ENCODE data around the gene KRTCAP3. TPM values are rescaled to one million over a fixed set of nuclear protein-coding genes. Genes with fewer than 3 reads are reported as not detected.

KRTCAP3 gene
- total RNA-seq, 1 experiment from 2014 or later = 49.9 TPM

GRCh38 chr2:27464443-27464842, 22.3 kb downstream of the KRTCAP3 start:
- Histone ChIP-seq H2BK120ac (ENCODE audit: low read depth, low read length, poor library complexity, severe bottlenecking) (no peak overlapping the region), H4K20me1 (ENCODE audit: control insufficient read depth, insufficient read depth, insufficient read length) (no peaks in the 10 kb centered on the region), H3K23me2 (ENCODE audit: insufficient read length, low read depth, low read length, poor library complexity, severe bottlenecking) (no peaks in the 10 kb centered on the region), H2BK5ac (ENCODE audit: insufficient read length, low read length) (no peak overlapping the region), H3K23ac (ENCODE audit: insufficient read length, low read depth, low read length) (no peak overlapping the region), H3K79me1 (ENCODE audit: insufficient read depth, low read depth, low read length, poor library complexity, severe bottlenecking) (no peaks in the 10 kb centered on the region), H2BK20ac (ENCODE audit: low read depth, low read length, poor library complexity, severe bottlenecking) (no peak overlapping the region), H3K79me2 (ENCODE audit: insufficient read depth, low read length) (no peaks in the 10 kb centered on the region), H3K56ac (ENCODE audit: insufficient read length, low read depth, low read length) (no peak overlapping the region), H4K8ac (replicated peaks; ENCODE audit: insufficient read length, low read depth, low read length) (no peak overlapping the region), H2BK12ac (ENCODE audit: insufficient read length, low read depth, low read length) (no peak overlapping the region), H3K27me3 (ENCODE audit: insufficient read depth, low read length) (no peaks in the 10 kb centered on the region), H3K4me1 (ENCODE audit: insufficient read depth, low read length) (no peaks in the 10 kb centered on the region), H3K9me3 (ENCODE audit: control insufficient read depth, low read depth, low read length) (no peaks in the 10 kb centered on the region), H2AFZ (ENCODE audit: low read length) (no peak overlapping the region), H3K18ac (ENCODE audit: insufficient read length, low read depth, low read length) (no peak overlapping the region), H4K5ac (ENCODE audit: insufficient read length, low read depth, low read length) (no peak overlapping the region), H3K9ac (ENCODE audit: extremely low read depth, insufficient read length, low read length) (no peak overlapping the region), H2AK5ac (ENCODE audit: insufficient read length, low read length) (no peak overlapping the region), H4K91ac (ENCODE audit: insufficient read length, low read depth, low read length) (no peak overlapping the region), H3K14ac (ENCODE audit: insufficient read depth, low read length) (no peak overlapping the region), H3K4ac (ENCODE audit: low read depth, low read length) (no peak overlapping the region), H3T11ph (ENCODE audit: low read length) (no peak overlapping the region), H3K4me2 (ENCODE audit: insufficient read depth, insufficient read length, low read length) (no peak overlapping the region), H3K27ac (ENCODE audit: insufficient read length, low read depth, low read length) (no peak overlapping the region), H2BK15ac (ENCODE audit: low read depth, low read length) (no peak overlapping the region)
- peaks cover 8 to 14% of the 10 kb centered on the region in 2 experiments for H3K4me1 Mint-ChIP-seq
- no peak overlapping the region for H3K4me3 Mint-ChIP-seq
- no peaks in the 10 kb centered on the region; a peak in 1 of 7 replicates for H3K36me3 Mint-ChIP-seq (ENCODE audit: insufficient read depth in 1 of 3, low read depth in 3 of 3)
- H3K9me3 Mint-ChIP-seq = no peaks in the 10 kb centered on the region
- no CpG with 5 or more reads among the region's 7 CpGs for WGBS (ENCODE audit: extremely low coverage, insufficient read length, low lambda C conversion rate)
- no peak for DNase-seq
- H3K27me3 Mint-ChIP-seq (ENCODE audit: low read depth) = no peaks in the 10 kb centered on the region
- no peak for TF ChIP-seq CTCF (conservative IDR thresholded peaks at IDR 0.05)
- no peak overlapping the region for H3K27ac Mint-ChIP-seq
